H9 (cell line): ENCODE results near the gene MARF1. TPM values are rescaled to one million over a fixed set of nuclear protein-coding genes. Genes with fewer than 3 reads are reported as not detected.
A peak's percentile ranks its signal among the peaks of the same experiment; 100 is the strongest.

Source experiments
- DNase-seq: peaks from one replicate; pipeline ENCODE4 v3.0.0-alpha.2; 2017
- H2AFZ ChIP-seq: one replicate; pipeline ENCODE4 v1.6.1; 2013; ENCODE audit warnings: mild to moderate bottlenecking, low read length, control low read depth, moderate library complexity
- H2AK5ac ChIP-seq: 2 replicates; pipeline ENCODE4 v1.6.1; 2013; ENCODE audit warnings: low read length, control low read depth, mixed read lengths; ENCODE audit not compliant: insufficient read length
- H2BK120ac ChIP-seq: one replicate; pipeline ENCODE4 v1.6.1; 2013; ENCODE audit warnings: low read depth, mild to moderate bottlenecking, low read length, control low read depth, inconsistent platforms; ENCODE audit not compliant: poor library complexity, severe bottlenecking
- H2BK12ac ChIP-seq: 2 replicates; pipeline ENCODE4 v1.6.1; 2013; ENCODE audit warnings: low read length, control low read depth, mixed read lengths, low read depth; ENCODE audit not compliant: insufficient read length
- H2BK15ac ChIP-seq: 2 replicates; pipeline ENCODE4 v1.6.1; 2013; ENCODE audit warnings: low read depth, low read length, control low read depth
- H2BK20ac ChIP-seq: one replicate; pipeline ENCODE4 v1.6.1; 2013; ENCODE audit warnings: low read depth, mild to moderate bottlenecking, low read length, control low read depth, inconsistent platforms; ENCODE audit not compliant: poor library complexity, severe bottlenecking
- H2BK5ac ChIP-seq: 2 replicates; pipeline ENCODE4 v1.6.1; 2013; ENCODE audit warnings: low read length, control low read depth, mixed read lengths; ENCODE audit not compliant: insufficient read length
- H3K14ac ChIP-seq: 2 replicates; pipeline ENCODE4 v1.6.1; 2013; ENCODE audit warnings: low read length, control low read depth; ENCODE audit not compliant: insufficient read depth
- H3K18ac ChIP-seq: 2 replicates; pipeline ENCODE4 v1.6.1; 2013; ENCODE audit warnings: low read depth, mild to moderate bottlenecking, mixed read lengths, low read length, control low read depth; ENCODE audit not compliant: insufficient read length
- H3K23ac ChIP-seq: 2 replicates; pipeline ENCODE4 v1.6.1; 2013; ENCODE audit warnings: low read length, control low read depth, mixed read lengths, low read depth; ENCODE audit not compliant: insufficient read length
- H3K23me2 ChIP-seq: 2 replicates; pipeline ENCODE4 v1.6.1; 2013; ENCODE audit warnings: low read depth, mild to moderate bottlenecking, mixed read lengths, low read length, control low read depth; ENCODE audit not compliant: insufficient read length, poor library complexity, severe bottlenecking
- H3K27ac ChIP-seq: 2 replicates; pipeline ENCODE4 v1.5.1; 2013; ENCODE audit warnings: low read length, control low read depth, mixed read lengths, low read depth; ENCODE audit not compliant: insufficient read length
- H3K27me3 ChIP-seq: 2 replicates; pipeline ENCODE4 v1.6.1; 2013; ENCODE audit warnings: low read length, control low read depth, inconsistent platforms; ENCODE audit not compliant: insufficient read depth
- H3K4ac ChIP-seq: 2 replicates; pipeline ENCODE4 v1.6.1; 2013; ENCODE audit warnings: low read depth, mild to moderate bottlenecking, control low read depth, inconsistent platforms, low read length, moderate library complexity
- H3K4me1 ChIP-seq: 2 replicates; pipeline ENCODE4 v1.6.1; 2013; ENCODE audit warnings: low read length, control low read depth, inconsistent platforms; ENCODE audit not compliant: insufficient read depth
- H3K4me2 ChIP-seq: 2 replicates; pipeline ENCODE4 v1.6.1; 2013; ENCODE audit warnings: low read length, control low read depth, mixed read lengths; ENCODE audit not compliant: insufficient read length, insufficient read depth
- H3K56ac ChIP-seq: 2 replicates; pipeline ENCODE4 v1.6.1; 2013; ENCODE audit warnings: low read depth, mild to moderate bottlenecking, mixed read lengths, low read length, control low read depth; ENCODE audit not compliant: insufficient read length
- H3K79me1 ChIP-seq: 2 replicates; pipeline ENCODE4 v1.6.1; 2013; ENCODE audit warnings: low read depth, mild to moderate bottlenecking, moderate library complexity, low read length, control low read depth, inconsistent platforms; ENCODE audit not compliant: insufficient read depth, poor library complexity, severe bottlenecking
- H3K79me2 ChIP-seq: 2 replicates; pipeline ENCODE4 v1.6.1; 2013; ENCODE audit warnings: low read length, control low read depth, inconsistent platforms; ENCODE audit not compliant: insufficient read depth
- H3K9ac ChIP-seq: 2 replicates; pipeline ENCODE4 v1.6.1; 2013; ENCODE audit warnings: low read length, control low read depth, mixed read lengths; ENCODE audit not compliant: insufficient read length; ENCODE audit errors: extremely low read depth
- H3K9me3 ChIP-seq: one replicate; pipeline ENCODE4 v1.6.1; 2013; ENCODE audit warnings: low read depth, low read length, inconsistent platforms; ENCODE audit not compliant: control insufficient read depth
- H3T11ph ChIP-seq: one replicate; pipeline ENCODE4 v1.6.1; 2013; ENCODE audit warnings: mild to moderate bottlenecking, low read length, control low read depth, inconsistent platforms
- H4K20me1 ChIP-seq: one replicate; pipeline ENCODE4 v1.6.1; 2013; ENCODE audit not compliant: control insufficient read depth, insufficient read length, insufficient read depth
- H4K5ac ChIP-seq: 2 replicates; pipeline ENCODE4 v1.6.1; 2013; ENCODE audit warnings: low read depth, mild to moderate bottlenecking, mixed read lengths, low read length, control low read depth; ENCODE audit not compliant: insufficient read length
- H4K8ac ChIP-seq: replicated peaks from 2 replicates; pipeline ENCODE4 v1.6.1; 2013; ENCODE audit warnings: low read length, control low read depth, mixed read lengths, low read depth; ENCODE audit not compliant: insufficient read length
- H4K91ac ChIP-seq: 2 replicates; pipeline ENCODE4 v1.6.1; 2013; ENCODE audit warnings: low read depth, mild to moderate bottlenecking, moderate library complexity, mixed read lengths, low read length, control low read depth; ENCODE audit not compliant: insufficient read length
- H3K27ac Mint-ChIP-seq, 3 experiments: 2 replicates in 2 of 3; 3 replicates in 1 of 3; pipeline ENCODE4 v1.8.0; 2020 to 2021; ENCODE audit warnings: mixed read lengths in 3 of 3, mild to moderate bottlenecking in 1 of 3, moderate library complexity in 1 of 3
- H3K27me3 Mint-ChIP-seq: 2 replicates; pipeline ENCODE4 v1.8.0; 2021; ENCODE audit warnings: low read depth, mild to moderate bottlenecking, moderate library complexity, mixed read lengths
- H3K36me3 Mint-ChIP-seq, 3 experiments: 2 replicates in 2 of 3; 3 replicates in 1 of 3; pipeline ENCODE4 v1.8.0; 2020 to 2021; ENCODE audit warnings: low read depth in 3 of 3, mixed read lengths in 3 of 3; ENCODE audit not compliant: insufficient read depth in 1 of 3
- H3K4me1 Mint-ChIP-seq, 2 experiments: 2 replicates each; pipeline ENCODE4 v1.8.0; 2020; ENCODE audit warnings: mixed read lengths in 2 of 2
- H3K4me3 Mint-ChIP-seq, 2 experiments: 2 replicates in 1 of 2; 3 replicates in 1 of 2; pipeline ENCODE4 v1.8.0; 2020 to 2021; ENCODE audit warnings: mild to moderate bottlenecking in 2 of 2, mixed read lengths in 2 of 2, moderate library complexity in 1 of 2
- H3K9me3 Mint-ChIP-seq, 2 experiments: 2 replicates in 1 of 2; 3 replicates in 1 of 2; pipeline ENCODE4 v1.8.0; 2020; ENCODE audit warnings: mild to moderate bottlenecking in 2 of 2, mixed read lengths in 2 of 2, moderate library complexity in 1 of 2
- CTCF ChIP-seq: fragments of 200-600 bp; sonication (generic); conservative IDR thresholded peaks from 3 replicates; pipeline ENCODE4 v1.8.0; 2021; ENCODE audit warnings: antibody characterized with exemption, mild to moderate bottlenecking
- WGBS: extraction: QIAGEN DNeasy Blood & Tissue Kit; methylation state at CpG from one replicate; pipeline ENCODE4 v1.1.7; 2013; ENCODE audit warnings: missing lambda C conversion rate, low lambda C conversion rate, mixed read lengths; ENCODE audit not compliant: insufficient read length; ENCODE audit errors: extremely low coverage; 5-methylcytosine and 5-hydroxymethylcytosine counted together
- total RNA-seq: library from RNA; stranded (reverse); gene quantifications from 2 replicates; pipeline ENCODE4 v1.2.1, GENCODE V29; 2021

Gene MARF1
- total RNA-seq, 1 experiment from 2014 or later, result 23.3 TPM

GRCh38 chr16:15635926-15636325 is 7.0 kb downstream of the MARF1 start:
- Histone ChIP-seq H3K4me1 (no peaks in the 10 kb centered on the region), H3K23me2 (no peaks in the 10 kb centered on the region), H3K14ac (no peak overlapping the region), H4K91ac (no peak overlapping the region), H3K18ac (no peak overlapping the region), H3K9me3 (no peaks in the 10 kb centered on the region), H4K20me1 (no peaks in the 10 kb centered on the region), H3T11ph (no peak overlapping the region), H2AK5ac (no peak overlapping the region), H2BK15ac (no peak overlapping the region), H3K9ac (no peak overlapping the region), H3K79me1 (peaks cover 2% of the 10 kb centered on the region), H3K27ac (no peak overlapping the region), H2AFZ (no peak overlapping the region), H3K23ac (no peak overlapping the region), H3K4ac (no peak overlapping the region), H3K56ac (no peak overlapping the region), H3K79me2 (no peaks in the 10 kb centered on the region), H3K27me3 (no peaks in the 10 kb centered on the region), H4K8ac (no peak overlapping the region), H2BK12ac (no peak overlapping the region), H2BK5ac (no peak overlapping the region), H3K4me2 (no peak overlapping the region), H2BK120ac (no peak overlapping the region), H4K5ac (no peak overlapping the region), H2BK20ac (no peak overlapping the region)
- Mint-ChIP-seq H3K4me3 (no peak overlapping the region), H3K27ac (peak overlapping the region in 1 of 3 experiments; percentile 44; a peak in 1 of 7 replicates), H3K36me3 (peaks cover 36 to 73% (median 71%) of the 10 kb centered on the region in 3 experiments; a peak in 6 of 7 replicates), H3K27me3 (no peaks in the 10 kb centered on the region), H3K4me1 (no peaks in the 10 kb centered on the region), H3K9me3 (no peaks in the 10 kb centered on the region)
- DNase-seq, result no peak
- TF ChIP-seq CTCF, result no peak
- whole genome bisulfite sequencing, result no CpG with 5 or more reads among the region's 9 CpGs
